Kidney epithelial cell (primary cell): Measurements from ENCODE around the gene NEDD4. TPM values are rescaled to one million over a fixed set of nuclear protein-coding genes. Genes with fewer than 3 reads are reported as not detected.

ENCODE experiments used
- DNase-seq: peaks from one replicate; pipeline ENCODE4 v3.0.0-alpha.2; 2010; ENCODE audit warnings: low read depth
- H3K27me3 ChIP-seq: 2 replicates; pipeline ENCODE4 v1.6.0; 2011; ENCODE audit warnings: low read length; ENCODE audit not compliant: control insufficient read depth, insufficient read depth
- H3K36me3 ChIP-seq: 2 replicates; pipeline ENCODE4 v1.5.1; 2011; ENCODE audit warnings: low read length; ENCODE audit not compliant: control insufficient read depth, insufficient read depth
- H3K4me3 ChIP-seq: 2 replicates; pipeline ENCODE4 v1.5.1; 2011; ENCODE audit warnings: low read depth, mild to moderate bottlenecking, control low read depth, low read length
- total RNA-seq: library from RNA; depleted of rRNA; stranded (reverse); fragments of >200 nt; gene quantifications from 2 replicates; pipeline ENCODE4 v1.2.3, GENCODE V29; 2015
- TF ChIP-seq, protein P1 (sequence below): IDR thresholded peaks from 2 replicates; pipeline ENCODE4 v1.5.1; 2011; ENCODE audit warnings: mild to moderate bottlenecking, moderate library complexity, low read length, control low read depth, inconsistent platforms; ENCODE audit not compliant: insufficient read depth, poor library complexity, severe bottlenecking

The NEDD4 gene
- total RNA-seq, 1 donor from 2014 or later = 26.8 TPM

DNA sequence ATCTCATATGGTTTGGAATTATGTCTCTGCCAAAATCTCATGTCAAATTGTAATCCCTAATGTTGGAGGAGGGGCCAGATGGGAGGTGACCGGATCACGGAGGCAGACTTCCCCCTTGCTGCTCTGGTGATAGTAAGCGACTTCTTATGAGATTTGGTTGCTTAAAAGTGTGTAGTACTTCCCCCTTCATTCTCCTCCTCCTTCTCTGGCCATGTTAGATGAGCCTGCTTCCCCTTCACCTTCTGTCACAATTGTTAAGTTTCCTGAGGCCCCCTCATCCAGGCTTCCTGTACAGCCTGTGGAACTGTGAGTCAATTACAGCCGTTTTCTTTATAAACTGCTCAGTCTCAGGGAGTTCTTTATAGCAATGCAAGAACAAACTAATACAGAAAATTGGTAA is 51.1 kb downstream of the NEDD4 start:
- TF ChIP-seq, protein P1, sequence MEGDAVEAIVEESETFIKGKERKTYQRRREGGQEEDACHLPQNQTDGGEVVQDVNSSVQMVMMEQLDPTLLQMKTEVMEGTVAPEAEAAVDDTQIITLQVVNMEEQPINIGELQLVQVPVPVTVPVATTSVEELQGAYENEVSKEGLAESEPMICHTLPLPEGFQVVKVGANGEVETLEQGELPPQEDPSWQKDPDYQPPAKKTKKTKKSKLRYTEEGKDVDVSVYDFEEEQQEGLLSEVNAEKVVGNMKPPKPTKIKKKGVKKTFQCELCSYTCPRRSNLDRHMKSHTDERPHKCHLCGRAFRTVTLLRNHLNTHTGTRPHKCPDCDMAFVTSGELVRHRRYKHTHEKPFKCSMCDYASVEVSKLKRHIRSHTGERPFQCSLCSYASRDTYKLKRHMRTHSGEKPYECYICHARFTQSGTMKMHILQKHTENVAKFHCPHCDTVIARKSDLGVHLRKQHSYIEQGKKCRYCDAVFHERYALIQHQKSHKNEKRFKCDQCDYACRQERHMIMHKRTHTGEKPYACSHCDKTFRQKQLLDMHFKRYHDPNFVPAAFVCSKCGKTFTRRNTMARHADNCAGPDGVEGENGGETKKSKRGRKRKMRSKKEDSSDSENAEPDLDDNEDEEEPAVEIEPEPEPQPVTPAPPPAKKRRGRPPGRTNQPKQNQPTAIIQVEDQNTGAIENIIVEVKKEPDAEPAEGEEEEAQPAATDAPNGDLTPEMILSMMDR = no peak
- Histone ChIP-seq H3K4me3 (no peak overlapping the region), H3K27me3 (no peaks in the 10 kb centered on the region), H3K36me3 (no peaks in the 10 kb centered on the region)
- no peak for DNase-seq

DNA sequence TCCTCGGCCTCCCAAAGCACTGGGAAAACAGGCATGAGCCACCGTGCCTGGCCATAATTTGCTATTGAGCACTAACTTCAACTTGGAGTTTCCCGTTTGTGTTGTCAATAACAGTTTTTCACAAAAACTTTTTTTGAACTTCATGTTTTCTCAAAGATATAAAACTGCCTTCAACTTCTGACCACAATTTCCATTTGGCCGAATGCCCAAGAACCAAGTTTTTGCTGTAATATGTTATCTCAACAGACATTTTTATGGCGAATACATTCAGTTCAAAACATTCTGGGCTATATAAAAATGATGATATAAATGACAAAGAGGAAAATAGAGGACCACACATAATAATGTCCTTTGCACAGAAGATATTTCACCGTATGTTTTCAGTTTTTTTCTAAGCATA is 56.4 kb downstream of the NEDD4 start:
- Histone ChIP-seq H3K27me3 (no peaks in the 10 kb centered on the region), H3K4me3 (no peak overlapping the region), H3K36me3 (no peaks in the 10 kb centered on the region)
- no peak for DNase-seq
- TF ChIP-seq, protein P1 = no peak

DNA sequence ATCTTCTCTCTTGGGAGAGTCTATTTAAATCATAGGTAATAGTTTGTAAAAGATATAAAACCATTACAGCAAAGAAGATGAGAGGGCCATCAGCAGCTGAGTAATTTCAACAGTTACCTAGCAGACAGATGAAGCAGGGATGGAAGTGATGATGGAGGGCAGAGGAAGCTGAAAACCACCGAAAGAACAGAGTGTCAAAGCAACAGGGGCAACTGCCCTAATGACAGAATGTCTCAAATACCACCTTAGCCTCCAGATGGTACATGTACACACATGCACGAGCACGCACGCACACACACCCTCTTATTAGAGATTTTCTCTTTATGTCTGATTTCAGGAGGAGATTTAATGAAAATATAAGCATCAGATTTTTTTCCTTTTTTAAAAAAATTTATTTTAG is 64.5 kb downstream of the NEDD4 start:
- TF ChIP-seq, protein P1 = no peak
- H3K4me3 ChIP-seq = no peak overlapping the region
- DNase-seq = no peak
- H3K27me3 ChIP-seq = no peaks in the 10 kb centered on the region
- H3K36me3 ChIP-seq = no peaks in the 10 kb centered on the region

DNA sequence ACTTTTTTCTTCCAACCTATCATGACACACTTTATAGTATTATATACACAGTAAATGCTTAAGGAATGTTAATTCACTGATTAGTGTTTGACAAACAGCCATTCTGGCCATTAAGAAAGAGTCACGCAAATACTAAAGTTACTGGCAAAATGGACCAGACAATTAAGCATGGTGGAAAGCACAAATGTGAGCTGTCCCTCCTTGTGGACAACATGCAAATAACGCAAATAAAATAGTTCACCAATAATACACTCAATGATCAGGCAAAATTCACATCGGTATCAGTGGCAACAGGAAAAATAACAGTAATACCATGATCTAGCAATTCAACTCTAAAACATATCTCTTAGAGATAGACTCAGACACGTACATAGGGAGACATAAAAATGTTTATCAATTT is 71.7 kb downstream of the NEDD4 start:
- H3K36me3 ChIP-seq = no peaks in the 10 kb centered on the region
- DNase-seq = no peak
- H3K27me3 ChIP-seq = no peaks in the 10 kb centered on the region
- no peak overlapping the region for H3K4me3 ChIP-seq
- TF ChIP-seq, protein P1 = no peak

DNA sequence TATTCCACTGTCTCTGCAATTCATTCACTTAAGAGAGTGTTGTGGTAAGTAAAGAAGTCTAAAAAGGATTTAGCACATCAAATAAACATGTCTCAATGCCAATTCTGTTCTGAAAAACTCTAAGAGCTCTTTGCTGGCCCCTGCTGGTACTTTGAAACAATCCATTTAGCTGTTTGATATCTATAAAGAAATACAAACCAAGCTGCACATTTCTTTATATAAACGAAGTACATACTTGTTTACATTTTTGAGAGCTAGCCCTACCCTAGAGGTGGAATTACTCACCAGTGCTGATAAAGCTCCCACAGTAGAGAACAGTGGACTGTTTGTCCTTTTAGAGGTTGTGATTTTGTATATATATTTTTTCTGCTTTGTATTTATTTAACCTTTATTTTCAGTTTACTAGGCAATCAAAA is 75.5 kb downstream of the NEDD4 start:
- no peak for DNase-seq
- no peak overlapping the region for H3K4me3 ChIP-seq

DNA sequence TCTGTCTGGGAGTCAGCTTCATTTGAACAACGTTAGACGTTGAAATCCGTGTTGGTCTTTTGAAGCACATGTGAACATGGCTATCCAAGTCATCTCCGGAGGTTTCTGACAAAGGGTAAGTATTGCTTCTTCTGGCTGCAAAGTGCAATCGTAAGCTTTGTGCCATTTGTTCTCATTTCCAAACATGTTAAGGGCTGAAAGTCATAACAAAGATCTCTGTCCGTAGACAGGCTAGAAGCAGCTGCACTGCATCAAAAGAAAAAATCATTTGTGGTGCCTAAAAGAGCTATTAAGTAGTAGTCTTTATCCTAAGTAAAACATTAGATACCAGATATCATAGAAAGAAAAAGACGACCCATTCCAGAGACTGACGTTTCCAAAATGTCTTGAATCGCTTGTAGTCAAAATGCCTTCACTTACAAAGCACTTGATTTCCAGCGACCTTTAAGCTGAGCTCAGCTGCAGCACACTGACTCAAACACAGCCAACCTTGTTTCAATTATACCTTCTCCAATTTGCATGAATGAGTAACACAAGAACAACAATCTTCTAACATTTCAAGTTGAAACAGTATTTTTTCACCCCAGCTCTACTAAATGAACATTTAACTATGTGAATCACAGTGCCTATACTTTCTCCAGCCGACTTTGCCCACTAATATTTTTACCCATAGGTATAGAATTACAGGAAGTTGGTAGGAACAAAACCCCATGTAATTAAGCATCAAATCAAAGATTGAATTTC is 76.6 kb downstream of the NEDD4 start:
- peak; percentile 54 for DNase-seq
- H3K4me3 ChIP-seq = no peak overlapping the region
- TF ChIP-seq, protein P1 = no peak
- no peaks in the 10 kb centered on the region for H3K36me3 ChIP-seq
- H3K27me3 ChIP-seq = no peaks in the 10 kb centered on the region

More for the DNA sequence above, 75.5 kb downstream of the NEDD4 start:
- Histone ChIP-seq H3K36me3 (no peaks in the 10 kb centered on the region), H3K27me3 (no peaks in the 10 kb centered on the region)
- TF ChIP-seq, protein P1 = peak; percentile 78
